NCI-H1694 (cell line): ENCODE measurements around the gene TNC.
"Not testable (repeated sequence)": the region's sequence is repeated elsewhere in the genome, so short reads cannot be mapped to it uniquely, and the experiment has no call there.

Experiments
- DNase-seq: peaks from one replicate; lab custom pipeline; 2025; lab: John Stamatoyannopoulos, UW

TNC gene

GRCh38 chr9:115134941-115135340, 17.0 kb upstream of the TNC start:
- no peak for DNase-seq

GRCh38 chr9:115133649-115134048, 15.7 kb upstream of the TNC start:
- no peak for DNase-seq

DNA sequence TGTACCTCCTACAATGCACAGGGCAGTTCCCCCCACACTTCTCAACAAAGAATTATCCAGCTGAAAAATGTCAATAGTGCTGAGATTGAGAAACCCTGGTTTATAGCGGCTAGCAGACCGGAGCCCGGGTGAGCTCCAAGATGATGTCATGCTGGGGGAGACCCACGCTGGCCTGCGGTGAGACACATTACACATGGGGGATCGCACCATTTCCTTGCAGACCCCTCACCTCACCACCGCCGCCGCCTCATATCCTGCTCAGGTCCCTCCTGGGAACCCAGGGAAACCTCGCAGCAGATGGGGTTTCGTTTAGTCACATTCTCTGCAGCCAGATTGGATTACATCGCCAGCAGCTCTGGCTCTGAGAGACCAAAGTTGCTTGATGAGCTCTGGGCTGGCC, 14.7 kb upstream of the TNC start:
- peak; percentile 10 for DNase-seq

- DNase-seq = no peak
These were observed 12.2 kb upstream of the TNC start for GRCh38 chr9:115130176-115130575.

DNA sequence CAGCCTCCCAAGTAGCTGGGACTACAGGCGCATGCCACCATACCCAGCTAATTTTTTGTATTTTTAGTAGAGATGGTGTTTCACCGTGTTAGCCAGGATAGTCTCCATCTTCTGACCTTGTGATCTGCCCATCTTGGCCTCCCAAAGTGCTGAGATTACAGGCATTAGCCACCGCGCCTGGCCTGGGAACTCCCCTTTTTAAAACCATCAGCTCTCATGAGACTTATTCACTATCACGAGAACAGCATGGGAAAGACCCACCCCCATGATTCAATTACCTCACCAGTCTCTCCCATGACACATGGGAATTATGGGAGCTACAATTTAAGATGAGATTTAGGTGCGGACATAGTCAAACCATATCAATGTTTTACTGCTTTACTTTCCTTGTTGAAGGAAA, 10.8 kb upstream of the TNC start:
- DNase-seq = not testable (repeated sequence)

DNA sequence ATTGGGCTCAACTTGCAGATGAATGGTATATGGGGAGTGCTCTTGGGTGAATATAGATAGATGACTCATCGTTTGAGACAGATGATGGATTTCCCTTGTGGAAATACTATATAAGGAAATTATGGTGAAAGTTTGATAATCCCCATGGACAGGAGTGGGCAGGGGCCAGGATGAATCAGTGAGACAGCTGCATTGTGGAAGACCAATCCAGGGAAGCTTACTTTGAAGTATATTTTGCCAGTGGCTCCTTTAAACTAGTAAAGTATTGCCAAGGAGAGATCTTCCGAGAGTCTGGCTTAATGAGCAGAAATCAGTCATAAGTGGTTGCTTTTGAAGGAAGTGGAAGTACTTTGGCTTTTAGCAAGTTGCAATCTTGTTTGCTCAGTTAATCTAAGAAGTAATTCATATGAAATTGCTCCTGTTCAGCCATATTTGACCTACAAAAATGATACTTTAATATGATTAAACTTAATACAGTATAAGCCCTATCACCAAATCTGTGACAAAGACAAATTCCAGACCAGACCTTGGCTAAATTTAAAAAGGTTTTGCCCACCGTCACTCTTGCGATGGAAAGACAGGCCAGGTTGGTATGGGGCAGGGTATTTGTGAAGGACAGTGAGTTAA, 9.3 kb upstream of the TNC start:
- no peak for DNase-seq

- no peak for DNase-seq
These were observed 8.4 kb upstream of the TNC start for GRCh38 chr9:115126404-115126803.

GRCh38 chr9:115122937-115123336, 5.0 kb upstream of the TNC start:
- DNase-seq = no peak

DNA sequence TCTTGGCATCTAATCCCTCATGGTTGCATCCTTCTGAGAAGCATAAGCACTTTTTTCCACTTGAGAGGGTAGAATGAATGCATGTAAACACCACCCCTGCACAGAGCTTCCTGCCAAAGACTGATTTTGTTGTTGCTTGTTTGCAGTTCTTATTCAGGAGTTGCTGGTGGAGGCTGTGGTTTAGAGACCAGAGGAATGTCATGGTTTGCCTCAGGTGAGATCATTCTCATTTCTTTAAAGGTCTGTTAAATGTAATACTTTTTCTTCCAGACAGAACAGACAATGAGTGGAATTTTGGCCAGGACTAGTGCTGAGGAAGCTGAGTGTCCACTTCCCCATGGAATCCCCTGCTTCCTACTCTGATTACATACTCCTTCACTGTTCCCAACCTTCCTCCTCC, 3.2 kb upstream of the TNC start:
- no peak for DNase-seq

- DNase-seq = no peak
These were observed 892 bp upstream of the TNC start for GRCh38 chr9:115118879-115119218.

DNA sequence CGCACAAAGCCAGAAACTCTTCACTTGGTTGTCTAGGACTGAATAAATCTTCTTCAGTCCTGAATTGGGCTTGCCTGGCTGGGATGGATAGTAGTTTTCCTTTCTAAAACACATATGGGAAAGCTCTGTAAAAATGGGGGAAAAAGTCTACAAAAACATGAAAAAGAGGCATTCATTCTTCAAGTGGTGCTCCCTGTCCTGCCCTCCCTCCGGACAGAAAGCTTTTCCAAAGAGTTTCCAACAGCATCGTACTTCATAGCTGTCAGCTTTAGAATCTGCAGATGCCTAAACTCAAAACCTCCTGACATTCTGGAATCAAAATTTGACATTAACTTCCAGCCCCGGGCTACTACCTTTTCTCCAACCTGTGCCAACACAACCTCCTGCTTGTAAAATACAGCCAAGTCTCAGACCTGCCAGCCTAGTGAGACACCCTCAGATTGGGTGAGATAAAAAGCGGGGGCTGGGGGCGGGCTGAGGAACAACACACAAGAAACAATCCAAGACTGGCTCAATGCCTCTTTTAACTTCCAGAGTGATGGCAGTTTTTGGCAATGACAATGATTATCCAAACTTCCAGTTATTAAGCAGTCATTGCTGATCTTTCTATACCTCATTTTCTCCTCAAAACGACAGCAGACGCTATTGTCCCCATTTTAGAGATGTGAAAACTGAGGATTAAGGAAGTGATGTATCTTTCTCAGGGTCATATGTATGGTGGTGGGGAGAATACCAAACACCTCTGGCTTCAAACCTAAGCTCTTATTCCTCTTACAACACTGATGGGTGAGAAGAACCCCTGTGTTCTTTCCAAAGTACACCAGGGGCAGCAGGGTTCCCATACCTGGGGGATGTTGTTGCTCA, 1.3 kb downstream of the TNC start:
- DNase-seq = no peak

DNA sequence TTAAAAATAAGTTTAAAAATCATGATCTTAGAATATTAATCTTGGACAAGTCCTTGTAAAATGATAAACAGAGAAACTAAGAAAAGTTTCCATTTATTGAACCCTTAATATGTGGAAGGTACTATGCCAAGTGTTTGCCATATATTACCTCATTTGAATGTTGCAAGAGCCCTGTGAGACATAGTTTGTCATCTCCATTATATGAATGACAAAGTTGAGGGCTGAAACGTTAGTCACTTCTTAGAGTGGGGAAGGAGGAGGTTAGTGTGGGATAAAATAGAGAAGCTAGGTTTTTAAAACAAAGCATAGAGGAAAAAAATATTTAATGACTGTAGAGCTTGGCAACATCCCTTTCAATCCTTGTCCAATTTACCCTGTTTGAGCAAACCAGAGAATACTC, 2.0 kb downstream of the TNC start:
- DNase-seq = no peak

GRCh38 chr9:115115117-115115880, 2.7 kb downstream of the TNC start:
- no peak for DNase-seq

- no peak for DNase-seq
These were observed 3.4 kb downstream of the TNC start for GRCh38 chr9:115114546-115114945.

DNA sequence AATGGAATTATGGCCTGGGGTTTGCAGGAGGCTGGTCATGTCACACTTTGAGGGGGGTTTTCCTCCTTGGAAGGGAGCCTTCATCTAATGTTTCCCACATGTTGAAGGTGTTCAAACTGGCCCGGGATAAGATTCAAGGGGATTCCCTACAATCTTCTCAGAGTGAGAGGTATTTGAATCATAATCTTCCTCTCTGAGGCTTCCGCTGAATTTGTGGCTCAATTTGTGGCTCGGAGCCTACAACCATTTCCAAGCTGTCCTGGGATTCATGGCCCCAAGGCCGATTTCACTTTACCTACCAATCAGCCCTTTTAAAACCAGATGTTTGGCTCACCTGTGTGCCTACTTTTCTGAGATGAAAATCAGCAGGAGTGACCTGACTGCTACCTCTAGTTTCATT, 3.9 kb downstream of the TNC start:
- no peak for DNase-seq

DNA sequence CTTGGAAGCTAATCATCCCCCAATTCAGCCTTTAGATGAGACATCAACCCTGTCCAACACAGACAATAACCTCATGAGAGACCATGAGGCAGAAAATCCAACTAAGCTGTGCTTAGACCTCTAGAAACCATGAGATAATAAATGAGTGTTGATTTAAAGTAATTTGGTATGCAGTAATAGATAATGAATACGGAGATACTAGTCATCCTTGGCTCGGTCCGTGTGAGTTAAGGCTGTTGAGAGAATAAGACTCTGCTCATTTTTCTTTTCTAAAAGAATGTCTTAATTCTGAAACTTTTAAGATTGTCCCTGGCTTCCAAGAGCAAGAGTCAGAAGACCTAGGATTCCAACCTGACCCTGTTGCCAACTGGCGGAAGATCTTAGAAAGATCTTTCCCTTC, 6.1 kb downstream of the TNC start:
- no peak for DNase-seq

GRCh38 chr9:115109486-115109885, 8.5 kb downstream of the TNC start:
- DNase-seq = no peak

DNA sequence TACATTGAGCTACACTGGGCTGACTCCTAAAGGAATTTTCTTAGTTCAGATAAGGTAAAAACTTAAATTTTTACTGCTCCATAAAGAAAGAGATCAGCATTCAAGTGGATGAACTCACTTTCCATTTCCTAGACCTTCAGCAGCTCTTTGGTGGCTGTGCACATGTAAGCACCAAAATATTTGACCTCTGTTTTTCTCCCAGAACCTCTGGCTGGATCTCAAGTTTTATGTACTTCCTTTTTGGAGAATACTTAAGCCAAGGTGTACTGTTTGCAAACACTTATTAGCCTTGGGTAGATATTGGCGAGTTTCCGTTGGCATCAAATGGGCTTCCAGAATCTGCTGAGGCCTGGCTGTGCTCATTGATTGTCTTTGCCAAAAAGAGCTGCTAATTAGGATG, 10.3 kb downstream of the TNC start:
- DNase-seq = no peak

GRCh38 chr9:115106642-115107041, 11.3 kb downstream of the TNC start:
- DNase-seq = no peak

DNA sequence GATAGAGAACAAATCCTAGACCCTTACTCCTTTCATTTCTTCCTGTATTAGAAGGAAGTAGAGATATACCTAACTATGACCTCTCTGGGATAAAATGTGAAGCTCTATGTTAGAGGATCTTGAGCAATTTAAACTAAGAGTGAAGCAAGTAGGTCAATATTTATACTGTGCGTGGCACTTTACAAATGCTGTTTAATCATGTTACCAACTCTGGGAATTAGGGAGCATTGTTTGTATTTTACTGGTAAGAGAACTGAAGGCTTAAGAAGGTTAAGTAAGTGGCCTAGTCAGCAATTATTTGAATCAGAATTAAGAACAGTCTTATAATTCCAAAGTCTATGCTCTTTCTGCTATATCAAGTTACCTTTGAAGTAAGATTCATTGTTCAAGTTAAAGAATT, 12.0 kb downstream of the TNC start:
- no peak for DNase-seq

DNA sequence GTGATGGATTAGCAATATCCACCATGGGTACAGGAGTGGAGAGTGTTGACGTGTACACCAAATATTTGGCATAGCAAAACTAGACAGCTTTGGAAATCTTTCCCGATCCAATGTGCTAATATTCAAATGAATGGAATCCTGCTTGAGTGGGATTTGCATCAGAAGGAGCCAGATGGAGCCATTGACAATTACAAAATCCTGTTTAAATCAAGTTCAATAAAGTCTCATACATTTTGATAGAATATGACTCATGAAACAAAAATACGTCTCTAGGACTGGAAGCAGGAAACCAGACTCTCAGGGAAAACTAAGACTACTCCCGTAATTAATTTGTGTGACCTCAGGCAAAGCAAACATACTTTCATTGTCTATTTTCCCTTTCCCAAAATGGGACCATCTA, 13.0 kb downstream of the TNC start:
- DNase-seq = no peak

DNA sequence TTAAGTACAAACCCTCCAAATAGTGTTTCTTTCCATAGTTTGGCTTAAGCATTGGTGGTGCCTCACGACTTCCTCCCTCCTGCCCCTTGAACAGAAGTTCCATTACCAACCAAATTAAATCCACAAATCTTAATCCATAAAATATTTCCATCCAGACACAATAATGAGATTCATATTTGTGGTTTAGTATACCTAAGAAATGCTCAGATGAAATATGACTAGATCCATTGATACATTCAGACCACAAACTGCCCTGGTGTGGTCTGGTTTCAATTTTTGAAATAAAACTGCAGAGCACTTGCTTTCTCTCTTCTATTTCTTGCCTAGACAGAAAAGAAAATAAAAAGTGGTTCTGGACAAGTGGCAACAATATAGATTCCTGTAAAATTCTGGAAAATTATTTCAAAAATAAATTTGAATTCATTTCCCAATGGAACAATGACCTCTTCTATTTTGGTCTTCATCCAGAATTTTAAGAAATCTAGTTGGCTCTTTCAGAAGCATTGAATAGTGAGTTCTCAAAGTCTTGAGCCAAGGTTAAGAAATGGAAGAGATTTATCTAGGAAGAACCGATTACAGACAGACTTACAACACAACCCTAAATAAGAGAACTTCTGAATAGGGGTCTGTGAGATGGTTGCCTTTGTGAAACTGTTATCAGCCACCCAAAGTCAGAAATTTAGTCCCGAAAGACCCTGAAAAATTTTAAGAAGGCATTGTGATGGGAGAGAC, 14.0 kb downstream of the TNC start:
- no peak for DNase-seq
